HG03103 (cell line): Measurements from ENCODE around the gene MTCL1.

Experiments
- ATAC-seq: cut with Tn5 transposase; IDR thresholded peaks from one replicate; pipeline ENCODE4 v1.9.1; 2021; ENCODE audit warnings: low read depth; ENCODE audit not compliant: unreplicated experiment

MTCL1 gene

GRCh38 chr18:8686611-8687010 is 18.7 kb upstream of the MTCL1 start:
- no peak for ATAC-seq

- ATAC-seq: no peak
Measured at GRCh38 chr18:8688216-8688800, 17.0 kb upstream of the MTCL1 start.

GRCh38 chr18:8688816-8689215 is 16.5 kb upstream of the MTCL1 start:
- ATAC-seq: no peak

- ATAC-seq: no peak
Measured at GRCh38 chr18:8689517-8689916, 15.8 kb upstream of the MTCL1 start.

GRCh38 chr18:8694891-8695290 is 10.5 kb upstream of the MTCL1 start:
- no peak for ATAC-seq

- ATAC-seq: no peak
Measured at GRCh38 chr18:8695932-8696517, 9.3 kb upstream of the MTCL1 start.

GRCh38 chr18:8696749-8697211 is 8.6 kb upstream of the MTCL1 start:
- ATAC-seq: no peak

- ATAC-seq: no peak
Measured at GRCh38 chr18:8699126-8699525, 6.2 kb upstream of the MTCL1 start.

GRCh38 chr18:8699948-8700347 is 5.4 kb upstream of the MTCL1 start:
- ATAC-seq: no peak

GRCh38 chr18:8701546-8702118 is 3.7 kb upstream of the MTCL1 start:
- no peak for ATAC-seq

- no peak for ATAC-seq
Measured at GRCh38 chr18:8702668-8703067, 2.7 kb upstream of the MTCL1 start.

GRCh38 chr18:8703092-8703709 is 2.2 kb upstream of the MTCL1 start:
- no peak for ATAC-seq

- no peak for ATAC-seq
Measured at GRCh38 chr18:8703781-8704301, 1.5 kb upstream of the MTCL1 start.

- peak; percentile 84 for ATAC-seq
Measured at GRCh38 chr18:8704361-8705237, 757 bp upstream of the MTCL1 start.

- ATAC-seq: no peak
Measured at GRCh38 chr18:8705961-8706790, 820 bp downstream of the MTCL1 start.

- ATAC-seq: no peak
Measured at GRCh38 chr18:8706791-8707555, 1.6 kb downstream of the MTCL1 start.

- ATAC-seq: no peak
Measured at GRCh38 chr18:8707556-8708300, 2.4 kb downstream of the MTCL1 start.

- ATAC-seq: no peak
Measured at GRCh38 chr18:8708670-8709069, 3.3 kb downstream of the MTCL1 start.
